ENCODE results near the gene SYNE1. TPM values are rescaled to one million over a fixed set of nuclear protein-coding genes. Genes with fewer than 3 reads are reported as not detected.

Gene SYNE1
- total and polyA plus RNA-seq, 2 of the 8 experiments (the other 6 are each of a cell fraction or from before 2014, with no cell fraction given): 2.8 to 5.5 TPM

DNA sequence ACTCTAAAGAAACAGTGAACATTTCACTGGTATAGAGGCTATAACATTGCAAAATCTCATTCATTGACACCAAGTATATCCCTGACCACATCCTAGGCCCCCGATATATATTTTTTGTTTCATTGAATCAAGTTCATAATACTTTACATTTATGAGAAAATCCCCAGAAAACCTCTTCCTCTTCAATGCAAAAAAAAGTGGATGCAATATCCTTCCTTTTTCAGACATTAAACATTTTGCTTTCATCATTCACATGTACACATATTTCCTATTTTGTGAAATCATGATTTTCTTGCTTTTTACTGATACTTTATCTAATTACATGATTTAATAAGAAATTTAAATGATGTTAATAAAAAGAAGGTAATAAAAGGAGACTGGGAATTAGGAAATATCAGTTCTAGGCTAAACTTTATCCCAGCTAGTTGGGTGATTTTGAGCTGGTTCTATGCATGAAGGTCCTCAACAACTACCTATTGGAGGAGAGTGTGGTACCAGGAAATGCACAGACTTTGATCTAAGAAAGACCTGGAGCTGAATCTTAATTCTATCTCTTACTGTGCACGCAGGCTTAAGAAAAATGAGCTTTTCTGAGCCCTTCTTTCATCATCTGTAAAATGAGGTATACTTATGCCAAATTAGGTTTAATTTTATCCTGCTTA, 4.9 kb downstream of the SYNE1 start:
- Histone ChIP-seq H3K79me1 (ENCODE audit: low read depth, low read length) (no peaks in the 10 kb centered on the region), H4K20me1 (replicated peaks in 1 of 2; ENCODE audit: control insufficient read depth in 1 of 2, insufficient read depth in 2 of 2, low read length in 2 of 2) (peaks cover 0 to 3% of the 10 kb centered on the region in 2 experiments), H2BK15ac (ENCODE audit: low read length) (no peak overlapping the region), H3K23ac (ENCODE audit: insufficient read length) (no peak overlapping the region), H3K4me1 (replicated peaks in 1 of 4; ENCODE audit: control insufficient read depth in 3 of 4, insufficient read depth in 4 of 4, low read length in 3 of 4) (peaks cover 0 to 2% (median 0%) of the 10 kb centered on the region in 4 experiments; a peak in 2 of 7 replicates), H2BK5ac (ENCODE audit: low read depth, low read length) (no peak overlapping the region), H3K23me2 (ENCODE audit: low read depth, low read length) (peaks cover 14% of the 10 kb centered on the region), H3K18ac (ENCODE audit: extremely low read depth, low read length) (no peak overlapping the region), H2BK20ac (ENCODE audit: low read length) (no peak overlapping the region), H4K8ac (ENCODE audit: extremely low read depth, insufficient read depth, low read length) (no peak overlapping the region), H3K27me3 (replicated peaks in 1 of 4; ENCODE audit: control insufficient read depth in 3 of 4, extremely low read depth in 1 of 4, insufficient read depth in 3 of 4, low read length in 3 of 4) (peaks cover 2 to 22% (median 18%) of the 10 kb centered on the region in 4 experiments), H3K79me2 (ENCODE audit: control insufficient read depth in 1 of 2, insufficient read depth in 2 of 2, low read length in 2 of 2) (no peaks in the 10 kb centered on the region), H3K4me2 (ENCODE audit: insufficient read depth in 1 of 2, low read depth in 2 of 2, low read length in 2 of 2) (no peak overlapping the region), H3K9ac (replicated peaks in 1 of 4; ENCODE audit: extremely low read depth in 1 of 4, low read depth in 3 of 4, low read length in 3 of 4) (no peak overlapping the region), H3K4ac (replicated peaks; ENCODE audit: insufficient read length, low read depth, low read length) (no peak overlapping the region), H3K9me3 (ENCODE audit: insufficient read depth in 2 of 2, low read depth in 1 of 2, low read length in 1 of 2) (no peaks in the 10 kb centered on the region), H3K27ac (ENCODE audit: low read depth, low read length) (no peak overlapping the region), H3K56ac (replicated peaks; ENCODE audit: insufficient read length, low read depth, low read length) (no peak overlapping the region), H2BK120ac (replicated peaks; ENCODE audit: low read depth, low read length) (no peak overlapping the region), H3K36me3 (ENCODE audit: control insufficient read depth in 2 of 4, insufficient read depth in 4 of 4, low read length in 3 of 4) (no peaks in the 10 kb centered on the region), H2BK12ac (ENCODE audit: low read depth, low read length) (no peak overlapping the region; the same call in 1 of the 2 replicates), H4K5ac (ENCODE audit: insufficient read length, low read depth, low read length) (no peak overlapping the region), H2AFZ (ENCODE audit: low read length) (no peak overlapping the region), H3K4me3 (ENCODE audit: extremely low read depth in 1 of 4, insufficient read depth in 2 of 4, low read depth in 3 of 4, low read length in 4 of 4) (no peak overlapping the region), H4K91ac (replicated peaks; ENCODE audit: insufficient read length, low read length) (no peak overlapping the region), H3K14ac (ENCODE audit: insufficient read length) (no peak overlapping the region), H2AK5ac (ENCODE audit: low read depth, low read length) (no peak overlapping the region)
- ChIA-PET POLR2A (ENCODE audit: partially characterized antibody) (no interaction called here), CTCF (ENCODE audit: partially characterized antibody) (interaction anchor here (1.6 to 3.9 kb wide), 5 partner anchors 10 to 147 kb away, joined by 5 to 28 read pairs (median 8); no protein-coding TSS in a partner anchor)
- FAIRE-seq: no peak
- WGBS, 2 experiments (ENCODE audit: extremely low coverage in 1 of 2, insufficient coverage in 1 of 2, insufficient read length in 1 of 2, insufficient replicate concordance in 2 of 2, low coverage in 1 of 2, low lambda C conversion rate in 2 of 2, missing lambda C conversion rate in 1 of 2): 94% methylated on average over 2 of the region's 2 CpGs; no CpG with 5 or more reads in 1 of the 2 experiments
- no peak for DNase-seq (ENCODE audit: low read depth in 1 of 2, low spot score in 2 of 2)
- TF ChIP-seq CHD1 (IDR thresholded peaks at IDR 0.05; ENCODE audit: low read depth, low read length) (no peak), ATF2 (IDR thresholded peaks at IDR 0.05; ENCODE audit: low read length) (no peak), HDAC6 (IDR thresholded peaks at IDR 0.05; ENCODE audit: low read depth, low read length) (no peak), SIRT6 (IDR thresholded peaks at IDR 0.05; ENCODE audit: low read length) (no peak), EP300 (IDR thresholded peaks at IDR 0.05; ENCODE audit: borderline replicate concordance in 1 of 2, low read depth in 2 of 2, low read length in 2 of 2) (no peak), POLR2AphosphoS5 (IDR thresholded peaks at IDR 0.05; ENCODE audit: low read depth, low read length) (no peak), SIN3A (conservative IDR thresholded peaks at IDR 0.05 in 1 of 2, IDR thresholded peaks at IDR 0.05 in 1 of 2; ENCODE audit: low read depth in 1 of 2, low read length in 2 of 2) (no peak), CHD2 (IDR thresholded peaks at IDR 0.05; ENCODE audit: low read length) (no peak), PHF8 (conservative IDR thresholded peaks at IDR 0.05; ENCODE audit: low read depth, low read length) (no peak), SUZ12 (IDR thresholded peaks at IDR 0.05; ENCODE audit: low read length) (no peak), EGR1 (IDR thresholded peaks at IDR 0.05; ENCODE audit: borderline replicate concordance, low read depth, low read length) (no peak)

Measured in H1 (cell line).